GM12878 (cell line): ENCODE data around the gene WWOX. TPM values are rescaled to one million over a fixed set of nuclear protein-coding genes. Genes with fewer than 3 reads are reported as not detected.

Source experiments
- ATAC-seq: fragments of 200-7000 bp; cut with Tn5 transposase; 3 replicates; pipeline ENCODE4 v1.9.1; 2020; ENCODE audit warnings: mild to moderate bottlenecking, moderate library complexity
- BruUV-seq: library from RNA; stranded (reverse); fragments of 400-500 nt; replicated peaks from 2 replicates; lab custom pipeline; 2021; lab: Mats Ljungman, UMichigan
- CTCF ChIA-PET: fragments of 300-600 bp; sonication (Branson Sonifier 250); formaldehyde crosslinking; extraction: SDS; loops from one replicate; lab custom pipeline; 2021; ENCODE audit warnings: inconsistent platforms; lab: Yijun Ruan, JAX
- POLR2A ChIA-PET: fragments of 350-600 bp; formaldehyde crosslinking; extraction: SDS; loops from one replicate; lab custom pipeline; 2021; ENCODE audit warnings: inconsistent platforms; lab: Charles Lee
- RAD21 ChIA-PET: fragments of 300-600 bp; sonication (Branson Sonifier 250); formaldehyde crosslinking; loops from one replicate; lab custom pipeline; 2023; ENCODE audit warnings: antibody characterized with exemption; ENCODE audit not compliant: unreplicated experiment; lab: Charles Lee
- SMC1A ChIA-PET: fragments of 300-600 bp; sonication (Branson Sonifier 250); formaldehyde crosslinking; loops from one replicate; lab custom pipeline; 2023; ENCODE audit not compliant: unreplicated experiment, uncharacterized antibody; lab: Charles Lee
- DNase-seq: peaks from one replicate; pipeline ENCODE4 v3.0.0-alpha.2; 2011; ENCODE audit warnings: low read depth, low spot score
- FAIRE-seq: peaks from 3 replicates; lab custom pipeline; 2011; peaks lifted over from hg19 to GRCh38; lab: Jason Lieb, UNC
- H2AFZ ChIP-seq: 2 replicates; pipeline ENCODE4 v1.6.0; 2011; ENCODE audit warnings: low read depth, low read length, control low read depth; ENCODE audit not compliant: control insufficient read depth
- H3K27ac ChIP-seq: 2 replicates; pipeline ENCODE4 v1.5.1; 2011; ENCODE audit warnings: control low read depth; ENCODE audit not compliant: control insufficient read depth, insufficient read depth
- H3K27me3 ChIP-seq, 2 experiments: replicated peaks in 1 of 2; 2 replicates each; pipeline versions ENCODE4 v1.6.0 to v1.6.1; 2011; ENCODE audit warnings: low read length in 1 of 2; ENCODE audit not compliant: control insufficient read depth in 2 of 2, insufficient read depth in 2 of 2
- H3K36me3 ChIP-seq, 2 experiments: 2 replicates each; pipeline ENCODE4 v1.5.1; 2011; ENCODE audit warnings: low read length in 1 of 2; ENCODE audit not compliant: control insufficient read depth in 2 of 2, insufficient read depth in 2 of 2
- H3K4me1 ChIP-seq: 2 replicates; pipeline ENCODE4 v1.6.1; 2011; ENCODE audit warnings: mild to moderate bottlenecking, low read length, moderate library complexity, mixed read lengths; ENCODE audit not compliant: control insufficient read depth, insufficient read depth
- H3K4me2 ChIP-seq: 2 replicates; pipeline ENCODE4 v1.6.0; 2011; ENCODE audit warnings: control low read depth; ENCODE audit not compliant: control insufficient read depth, insufficient read depth
- H3K4me3 ChIP-seq: fragments of 200-600 bp; sonication (generic); 2 replicates; pipeline ENCODE4 v1.5.1; 2016
- H3K79me2 ChIP-seq: 2 replicates; pipeline ENCODE4 v1.6.0; 2011; ENCODE audit warnings: low read length; ENCODE audit not compliant: control insufficient read depth, insufficient read depth
- H3K9ac ChIP-seq: 2 replicates; pipeline ENCODE4 v1.8.0; 2011; ENCODE audit warnings: low read length, control low read depth, mixed read lengths; ENCODE audit not compliant: control insufficient read depth, insufficient read depth
- H3K9me3 ChIP-seq: replicated peaks from 3 replicates; pipeline ENCODE4 v1.5.1; 2011; ENCODE audit warnings: mild to moderate bottlenecking, low read length; ENCODE audit not compliant: control insufficient read depth, insufficient read depth
- H4K20me1 ChIP-seq: 2 replicates; pipeline ENCODE4 v1.6.0; 2011; ENCODE audit not compliant: control insufficient read depth, insufficient read depth
- CHD2 ChIP-seq: IDR thresholded peaks from 2 replicates; pipeline ENCODE4 v1.6.1; 2011; ENCODE audit warnings: low read depth, low read length, improper control_type of control experiment, borderline replicate concordance
- CREM ChIP-seq: IDR thresholded peaks from 2 replicates; pipeline ENCODE4 v1.6.1; 2014; ENCODE audit warnings: antibody characterized with exemption, low read depth
- EZH2 ChIP-seq: IDR thresholded peaks from 2 replicates; pipeline ENCODE4 v1.6.1; 2012; ENCODE audit warnings: low read depth, mild to moderate bottlenecking, control low read depth, inconsistent platforms, low read length, borderline replicate concordance; ENCODE audit not compliant: control insufficient read depth
- HCFC1 ChIP-seq: fragments of 150-350 bp; IDR thresholded peaks from 2 replicates; pipeline ENCODE4 v1.6.1; 2014; ENCODE audit warnings: low read length
- NR2C2 ChIP-seq: IDR thresholded peaks from 2 replicates; pipeline ENCODE4 v1.6.1; 2011; ENCODE audit warnings: borderline replicate concordance, low read depth; ENCODE audit not compliant: control insufficient read depth, insufficient read length
- RB1 ChIP-seq: fragments of 450-650 bp; formaldehyde crosslinking; IDR thresholded peaks from 2 replicates; pipeline ENCODE4 v1.6.1; 2017; ENCODE audit warnings: mild to moderate bottlenecking, borderline replicate concordance
- RBBP5 ChIP-seq: fragments of 200-600 bp; sonication (generic); conservative IDR thresholded peaks from 2 replicates; pipeline ENCODE4 v1.6.1; 2016
- TBL1XR1 ChIP-seq: IDR thresholded peaks from 2 replicates; pipeline ENCODE4 v1.6.1; 2012; ENCODE audit warnings: low read depth, low read length, improper control_type of control experiment
- ZNF274 ChIP-seq: IDR thresholded peaks from one replicate; pipeline ENCODE4 v1.8.0; 2011; ENCODE audit not compliant: insufficient read length, insufficient read depth
- WGBS: methylation state at CpG from one replicate; pipeline ENCODE4 v1.1.6; 2016; ENCODE audit warnings: low lambda C conversion rate; ENCODE audit not compliant: insufficient replicate concordance, insufficient coverage; ENCODE audit errors: missing lambda C conversion rate; 5-methylcytosine and 5-hydroxymethylcytosine counted together
- in situ Hi-C: fragments of 300-500 bp; cut with MboI; formaldehyde crosslinking; loops from 9 replicates; pipeline ENCODE4 v1.14.3; 2018; ENCODE audit warnings: mixed read lengths
- intact Hi-C: fragments of 100-400 bp; cut with micrococcal nuclease; formaldehyde crosslinking; loops from one replicate; pipeline ENCODE4 v1.14.2; 2022; ENCODE audit not compliant: unreplicated experiment
- polyA plus RNA-seq, 11 experiments: library from polyadenylated mRNA; depleted of rRNA in 4 of 11; unstranded in 6 of 11; stranded (reverse) in 5 of 11; fragments of >200 nt; fragmentation: Nextera tagmentation in 4 of 11; fragmentation: Illumina TruSeq in 1 of 11; extraction: Ambion mirVana in 4 of 11; extraction: Trizol in 1 of 11; gene quantifications; 1 replicate in 1 of 11; 2 replicates in 10 of 11; pipeline versions ENCODE4 v1.2.1 to v1.2.3, GENCODE V29; 2011 to 2016; ENCODE audit warnings: inconsistent platforms in 2 of 11, missing spikeins in 2 of 11, low read depth in 1 of 11
- total RNA-seq, 4 experiments: library from RNA; depleted of rRNA in 3 of 4; stranded (reverse); fragments of >200 nt in 3 of 4; fragmentation: Illumina TruSeq in 1 of 4; extraction: Trizol in 1 of 4; gene quantifications; 2 replicates each; pipeline versions ENCODE4 v1.2.1 to v1.2.3, GENCODE V29; 2013 to 2021
- TF ChIP-seq, protein P1 (sequence below): fragments of 450-650 bp; IDR thresholded peaks from 2 replicates; pipeline ENCODE4 v1.6.1; 2014; ENCODE audit warnings: mild to moderate bottlenecking

The WWOX gene
- total and polyA plus RNA-seq, 10 of the 15 experiments (the other 5 are each of a cell fraction or from before 2014, with no cell fraction given) = 2.8 to 24.4 (median 17.8) TPM

DNA sequence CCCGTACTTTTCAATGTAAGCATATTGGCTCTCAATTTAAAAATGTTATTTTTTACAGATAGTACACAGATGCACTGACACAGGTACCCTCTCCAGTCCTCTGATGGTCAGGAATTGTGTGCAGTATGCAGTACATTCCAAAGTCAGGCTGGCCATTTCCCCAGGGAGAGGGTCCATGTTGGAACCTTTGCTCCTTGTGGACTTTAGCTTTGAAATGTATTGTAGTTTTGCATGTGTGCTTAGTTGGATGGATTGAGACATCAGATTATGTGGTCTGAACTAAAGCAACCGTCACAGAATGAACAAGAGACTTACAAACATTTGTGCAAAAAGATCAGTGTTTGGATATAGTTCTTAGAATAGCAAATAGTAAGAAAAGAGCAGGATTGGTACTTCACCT lies 381.1 kb downstream of the WWOX start:
- no peak for ATAC-seq
- Histone ChIP-seq H3K79me2 (no peaks in the 10 kb centered on the region), H3K4me2 (no peak overlapping the region)
- RAD21 ChIA-PET = no interaction called here
- TF ChIP-seq CREM (no peak), TBL1XR1 (no peak), ZNF274 (no peak), RB1 (no peak), NR2C2 (no peak), CHD2 (no peak), HCFC1 (no peak), EZH2 (no peak), RBBP5 (no peak)
- TF ChIP-seq, protein P1, sequence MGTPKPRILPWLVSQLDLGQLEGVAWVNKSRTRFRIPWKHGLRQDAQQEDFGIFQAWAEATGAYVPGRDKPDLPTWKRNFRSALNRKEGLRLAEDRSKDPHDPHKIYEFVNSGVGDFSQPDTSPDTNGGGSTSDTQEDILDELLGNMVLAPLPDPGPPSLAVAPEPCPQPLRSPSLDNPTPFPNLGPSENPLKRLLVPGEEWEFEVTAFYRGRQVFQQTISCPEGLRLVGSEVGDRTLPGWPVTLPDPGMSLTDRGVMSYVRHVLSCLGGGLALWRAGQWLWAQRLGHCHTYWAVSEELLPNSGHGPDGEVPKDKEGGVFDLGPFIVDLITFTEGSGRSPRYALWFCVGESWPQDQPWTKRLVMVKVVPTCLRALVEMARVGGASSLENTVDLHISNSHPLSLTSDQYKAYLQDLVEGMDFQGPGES = no peak
- TF ChIP-seq, all 136 proteins: peak for 0
- no peak overlapping the region for H3K27ac ChIP-seq
- in situ Hi-C loops = no loop called here
- CTCF ChIA-PET = interaction anchor here (0.6 kb wide), 1 partner anchor 361 kb away, joined by 3 read pairs; no protein-coding TSS in a partner anchor
- SMC1A ChIA-PET = interaction anchor here (0.7 kb wide), 1 partner anchor 29 kb away, joined by 3 read pairs; no protein-coding TSS in a partner anchor
- 45% methylated on average over 2 of the region's 2 CpGs for WGBS
- H3K4me3 ChIP-seq = no peak overlapping the region
- H3K9ac ChIP-seq = no peak overlapping the region
- no peaks in the 10 kb centered on the region for H3K36me3 ChIP-seq
- no peaks in the 10 kb centered on the region for H3K9me3 ChIP-seq
- POLR2A ChIA-PET = no interaction called here
- no peaks in the 10 kb centered on the region for H3K27me3 ChIP-seq
- FAIRE-seq = no peak
- H4K20me1 ChIP-seq = no peaks in the 10 kb centered on the region
- H3K4me1 ChIP-seq = no peaks in the 10 kb centered on the region
- intact Hi-C loops = no loop called here
- no TSS peak for BruUV-seq
- no peak for DNase-seq
- no peak overlapping the region for H2AFZ ChIP-seq
